Transverse colon (tissue), 4 donors: ENCODE measurements around the gene ATXN2. TPM values are rescaled to one million over a fixed set of nuclear protein-coding genes. Genes with fewer than 3 reads are reported as not detected.
A peak's percentile ranks its signal among the peaks of the same experiment; 100 is the strongest.

Experiments
- DNase-seq: peaks from one replicate; pipeline ENCODE4 v3.0.0-alpha.2; 2019
- H3K27ac ChIP-seq, 4 donors: fragments of 200-600 bp; sonication (generic); 2 replicates each; pipeline ENCODE4 v1.5.1; 2016 to 2018; ENCODE audit warnings: inconsistent platforms in 4 of 4
- H3K27me3 ChIP-seq: fragments of 200-600 bp; sonication (generic); 2 replicates; pipeline ENCODE4 v1.5.1; 2017; ENCODE audit warnings: inconsistent platforms
- H3K36me3 ChIP-seq, 4 donors: fragments of 200-600 bp; sonication (generic); 2 replicates each; pipeline ENCODE4 v1.5.1; 2017 to 2019; ENCODE audit warnings: inconsistent platforms in 4 of 4
- H3K4me1 ChIP-seq, 4 donors: fragments of 200-600 bp; sonication (generic); 2 replicates each; pipeline ENCODE4 v1.5.1; 2017 to 2020; ENCODE audit warnings: inconsistent platforms in 4 of 4
- H3K4me3 ChIP-seq, 4 donors: fragments of 200-600 bp; sonication (generic); 1 replicate in 1 of 4; 2 replicates in 3 of 4; pipeline versions ENCODE4 v1.5.1 to v1.6.1; 2017 to 2019; ENCODE audit warnings: inconsistent platforms in 4 of 4
- H3K9me3 ChIP-seq, 2 donors: fragments of 200-600 bp; sonication (generic); 2 replicates each; pipeline ENCODE4 v1.5.1; 2017 to 2019; ENCODE audit warnings: inconsistent platforms in 2 of 2
- CTCF ChIP-seq, 5 experiments: fragments of 200-600 bp in 3 of 5; fragments of 450-650 bp in 2 of 5; sonication (generic) in 3 of 5; IDR thresholded peaks; 1 replicate in 2 of 5; 2 replicates in 3 of 5; pipeline ENCODE4 v1.5.1; 2016 to 2017; ENCODE audit warnings: antibody characterized with exemption in 5 of 5, inconsistent platforms in 3 of 5, mild to moderate bottlenecking in 2 of 5, moderate library complexity in 1 of 5
- EP300 ChIP-seq: sonication (generic); formaldehyde crosslinking; IDR thresholded peaks from one replicate; pipeline ENCODE4 v1.6.1; 2017; ENCODE audit warnings: antibody characterized with exemption, low read depth
- POLR2A ChIP-seq: fragments of 450-650 bp; IDR thresholded peaks from one replicate; pipeline ENCODE4 v1.6.1; 2016; ENCODE audit warnings: antibody characterized with exemption, mild to moderate bottlenecking, moderate library complexity
- POLR2AphosphoS5 ChIP-seq, 3 donors: sonication (generic); formaldehyde crosslinking; IDR thresholded peaks; one replicate each; pipeline ENCODE4 v1.6.1; 2016; ENCODE audit warnings: antibody characterized with exemption in 3 of 3
- WGBS, 2 donors: methylation state at CpG; one replicate each; pipeline ENCODE4 v1.1.5; 2018; ENCODE audit warnings: low coverage in 1 of 2; 5-methylcytosine and 5-hydroxymethylcytosine counted together
- in situ Hi-C, 4 donors: fragments of 200-750 bp; cut with MboI; loops; one replicate each; pipeline versions ENCODE4 v1.15.0 to v1.15.1; 2017; ENCODE audit warnings: low sequenced_read_pairs in 3 of 4, low pct_ligation_motif_present in 1 of 4, low pct_unique_long_range_greater_than_20kb in 1 of 4
- intact Hi-C: fragments of 100-400 bp; cut with DNase I; formaldehyde crosslinking; loops from one replicate; pipeline ENCODE4 v1.15.1; 2023; ENCODE audit warnings: low total_unique reads
- total RNA-seq, 4 donors: library from RNA; depleted of rRNA; stranded (reverse); fragments of >200 nt; gene quantifications; one replicate each; pipeline ENCODE4 v1.1.0, GENCODE V29; 2016

Gene ATXN2
- total RNA-seq, 4 donors from 2014 or later: 50.2 to 95.5 (median 83.2) TPM

DNA sequence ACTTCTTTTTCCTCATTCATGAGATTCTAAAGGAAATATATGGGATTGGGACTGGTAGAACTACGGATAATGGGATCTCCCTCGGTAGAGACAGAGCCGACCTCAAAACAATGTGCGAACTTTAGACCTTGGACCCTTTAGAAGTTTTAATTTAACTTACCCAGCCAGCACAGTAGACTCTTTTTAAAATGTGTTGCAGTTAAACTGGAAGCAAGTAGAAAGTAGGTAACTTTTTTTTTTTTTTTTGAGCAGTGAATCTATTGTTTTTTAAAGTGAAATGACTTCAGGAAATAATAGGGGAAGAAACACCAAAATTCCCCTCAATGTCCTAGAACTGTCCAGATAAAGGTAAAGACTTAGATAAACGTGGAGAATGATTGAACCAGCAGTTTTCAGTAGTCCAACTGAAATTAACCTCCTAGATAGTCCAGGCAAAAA, 1.1 kb upstream of the ATXN2 start:
- in situ Hi-C loops (no loop called here), intact Hi-C loops (no loop called here)
- Histone ChIP-seq H3K4me1 (peaks cover 0 to 33% (median 26%) of the 10 kb centered on the region in 4 donors), H3K9me3 (no peaks in the 10 kb centered on the region), H3K27ac (peak overlapping the region; percentile 98 to 100 (median 98)), H3K4me3 (peak overlapping the region in 3 of 4 donors; percentile 85 to 100 (median 99)), H3K27me3 (no peaks in the 10 kb centered on the region), H3K36me3 (no peaks in the 10 kb centered on the region)
- no peak for TF ChIP-seq EP300
- TF ChIP-seq POLR2AphosphoS5 (IDR thresholded peaks at IDR 0.05): no peak
- TF ChIP-seq POLR2A: no peak
- TF ChIP-seq CTCF (IDR thresholded peaks at IDR 0.05): no peak
- 7 to 16% methylated on average over 5 of the region's 5 CpGs for WGBS, 2 donors
- no peak for DNase-seq

DNA sequence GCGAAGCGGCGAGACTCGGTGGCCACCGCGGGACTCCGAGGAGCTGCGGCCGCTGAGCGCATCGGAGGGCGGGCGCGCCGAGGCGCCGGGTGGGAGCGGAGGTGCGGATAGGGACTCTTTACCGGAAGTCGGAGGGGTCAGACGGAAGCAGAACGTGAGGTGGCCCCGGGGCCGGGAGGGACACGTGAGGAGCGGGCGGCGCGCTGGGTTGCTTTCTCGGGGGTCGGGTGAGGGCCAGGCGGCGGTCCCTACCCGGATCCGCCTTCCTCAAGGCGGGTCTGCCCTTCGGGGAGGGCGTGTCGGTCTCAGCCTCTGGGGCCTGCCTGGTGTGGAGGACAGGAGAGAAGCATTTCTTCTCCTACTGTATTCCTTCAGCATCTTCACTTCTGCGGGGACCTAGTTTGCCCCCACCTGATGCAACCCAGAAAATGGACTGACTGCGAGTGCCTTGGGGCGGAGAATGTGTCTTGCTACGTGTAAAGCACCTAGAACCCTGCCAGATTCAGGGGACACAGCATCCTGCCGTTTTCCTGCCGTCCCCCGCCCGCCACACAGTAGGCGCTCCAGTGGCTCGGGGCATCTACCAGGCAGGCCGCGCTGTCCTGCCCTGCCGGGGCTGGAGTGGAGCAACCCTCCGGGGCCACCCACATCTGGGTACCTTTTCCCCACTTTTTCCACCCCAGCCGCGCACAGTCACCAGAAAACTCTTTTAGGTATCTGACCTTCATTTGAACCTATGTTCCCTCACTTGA, 514 bp upstream of the ATXN2 start:
- intact Hi-C loops (no loop called here), in situ Hi-C loops (no loop called here)
- no peaks in the 10 kb centered on the region for H3K36me3 ChIP-seq
- peak overlapping the region; percentile 98 to 100 (median 98) for H3K27ac ChIP-seq
- TF ChIP-seq POLR2AphosphoS5 (IDR thresholded peaks at IDR 0.05) (peak; percentile 92 to 95 (median 94)), POLR2A (peak; percentile 84), CTCF (IDR thresholded peaks at IDR 0.05) (no peak)
- DNase-seq: peak; percentile 93
- H3K4me1 ChIP-seq: peaks cover 0 to 39% (median 29%) of the 10 kb centered on the region in 4 donors
- no peaks in the 10 kb centered on the region for H3K9me3 ChIP-seq
- peak overlapping the region; percentile 55 to 100 (median 92) for H3K4me3 ChIP-seq
- WGBS, 2 donors: 0% methylated on average over 1 to 53 of the region's 56 CpGs
- no peaks in the 10 kb centered on the region for H3K27me3 ChIP-seq

DNA sequence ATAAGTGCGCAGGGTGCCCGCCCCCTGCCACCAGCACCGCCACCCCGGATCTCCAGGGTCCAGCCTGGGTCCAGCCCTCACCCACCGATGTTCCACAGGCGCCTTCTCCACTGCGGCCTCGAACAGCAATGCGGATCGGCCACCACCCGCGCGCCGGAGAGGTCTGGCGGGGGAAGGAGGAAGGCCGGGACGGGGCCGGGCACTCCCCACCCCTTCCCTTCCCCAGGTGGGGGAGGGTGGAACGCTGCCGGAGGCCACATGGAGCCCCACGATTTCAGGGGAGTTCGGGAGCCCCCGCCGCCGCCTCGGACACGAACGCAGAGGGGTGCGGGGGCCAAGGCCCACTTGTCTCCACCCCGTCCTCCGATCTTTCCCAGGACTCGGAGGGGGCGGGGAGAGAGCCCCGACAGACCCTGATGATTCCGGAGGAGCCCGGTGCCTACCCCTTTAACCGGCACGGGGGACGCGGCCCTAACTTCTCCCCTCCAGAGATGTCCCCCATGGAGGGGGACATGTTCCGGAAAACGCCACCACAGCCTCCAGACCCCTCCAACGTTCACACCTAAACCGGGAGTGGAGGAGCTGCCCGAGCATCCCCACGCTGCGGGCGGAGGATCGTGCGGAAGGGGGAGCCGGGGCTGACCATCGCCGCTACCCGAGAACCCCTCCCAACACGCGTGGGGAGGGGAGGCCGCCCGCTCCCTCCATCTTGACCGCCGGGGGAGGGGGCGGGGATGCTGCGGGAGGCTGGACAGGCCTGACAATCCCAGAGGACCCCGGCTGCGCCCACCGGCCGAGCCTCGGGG, 1.1 kb downstream of the ATXN2 start:
- TF ChIP-seq POLR2AphosphoS5 (IDR thresholded peaks at IDR 0.05): peak in 1 of 3 donors; percentile 5
- peak; percentile 33 for TF ChIP-seq POLR2A
- no peak for TF ChIP-seq CTCF (IDR thresholded peaks at IDR 0.05)
- H3K27me3 ChIP-seq: no peaks in the 10 kb centered on the region
- H3K36me3 ChIP-seq: no peaks in the 10 kb centered on the region
- peak overlapping the region; percentile 85 to 100 (median 98) for H3K4me3 ChIP-seq
- peak; percentile 58 for DNase-seq
- H3K9me3 ChIP-seq: no peaks in the 10 kb centered on the region
- H3K27ac ChIP-seq: peak overlapping the region; percentile 98 to 100 (median 98)
- H3K4me1 ChIP-seq: peaks cover 9 to 51% (median 35%) of the 10 kb centered on the region in 4 donors
- in situ Hi-C loops (no loop called here), intact Hi-C loops (no loop called here)
- 1% methylated on average over 33 of the region's 67 CpGs; no CpG with 5 or more reads in 1 of the 2 donors for WGBS, 2 donors
